ENCODE results near the gene TMEM150B.

The TMEM150B gene

GRCh38 chr19:55354698-55355212 is 29.6 kb upstream of the TMEM150B start, which contains the start of gene COX6B2:
COX6B2 (minus strand) TSS chr19:55354719; CDS start chr19:55354521, 198 bp downstream.
- no peak for DNase-seq (ENCODE audit: low read depth)
- peak within 1 kb of the TSS; percentile 32 for H3K4me3 ChIP-seq (ENCODE audit: low read depth, low read length)
- TF ChIP-seq CTCF (IDR thresholded peaks at IDR 0.05; ENCODE audit: low read depth, low read length, missing control alignments) = no peak

GRCh38 chr19:55353803-55354697 is 28.9 kb upstream of the TMEM150B start:
- peak overlapping the region; percentile 32 for H3K4me3 ChIP-seq (ENCODE audit: low read depth, low read length)
- no peak for DNase-seq (ENCODE audit: low read depth)
- TF ChIP-seq CTCF (IDR thresholded peaks at IDR 0.05; ENCODE audit: low read depth, low read length, missing control alignments) = no peak

- no peak for TF ChIP-seq CTCF (IDR thresholded peaks at IDR 0.05; ENCODE audit: low read depth, low read length, missing control alignments)
- DNase-seq (ENCODE audit: low read depth) = no peak
- no peak overlapping the region for H3K4me3 ChIP-seq (ENCODE audit: low read depth, low read length)
Measured at GRCh38 chr19:55353356-55353802, 28.2 kb upstream of the TMEM150B start.

GRCh38 chr19:55352549-55353145 is 27.5 kb upstream of the TMEM150B start:
- DNase-seq (ENCODE audit: low read depth) = no peak
- H3K4me3 ChIP-seq (ENCODE audit: low read depth, low read length) = no peak overlapping the region
- no peak for TF ChIP-seq CTCF (IDR thresholded peaks at IDR 0.05; ENCODE audit: low read depth, low read length, missing control alignments)

GRCh38 chr19:55352040-55352439 is 26.9 kb upstream of the TMEM150B start:
- DNase-seq (ENCODE audit: low read depth) = no peak
- TF ChIP-seq CTCF (IDR thresholded peaks at IDR 0.05; ENCODE audit: low read depth, low read length, missing control alignments) = no peak
- H3K4me3 ChIP-seq (ENCODE audit: low read depth, low read length) = no peak overlapping the region

GRCh38 chr19:55350620-55351315 is 25.6 kb upstream of the TMEM150B start:
- no peak for TF ChIP-seq CTCF (IDR thresholded peaks at IDR 0.05; ENCODE audit: low read depth, low read length, missing control alignments)
- H3K4me3 ChIP-seq (ENCODE audit: low read depth, low read length) = no peak overlapping the region
- DNase-seq (ENCODE audit: low read depth) = no peak

Measured in GM12864 (cell line).